Gastrocnemius medialis (tissue), 4 donors: ENCODE measurements around the gene KRT3.

ENCODE experiments used
- CTCF ChIP-seq, 5 experiments: fragments of 450-650 bp in 3 of 5; fragments of 200-600 bp in 2 of 5; sonication (generic) in 2 of 5; IDR thresholded peaks in 4 of 5; conservative IDR thresholded peaks in 1 of 5; 1 replicate in 4 of 5; 2 replicates in 1 of 5; pipeline ENCODE4 v1.5.1; 2016 to 2019; ENCODE audit warnings: antibody characterized with exemption in 5 of 5, mild to moderate bottlenecking in 3 of 5, moderate library complexity in 3 of 5
- POLR2A ChIP-seq, 2 donors: fragments of 450-650 bp; IDR thresholded peaks; one replicate each; pipeline ENCODE4 v1.6.1; 2017; ENCODE audit warnings: antibody characterized with exemption in 2 of 2, mild to moderate bottlenecking in 2 of 2, moderate library complexity in 2 of 2

DNA sequence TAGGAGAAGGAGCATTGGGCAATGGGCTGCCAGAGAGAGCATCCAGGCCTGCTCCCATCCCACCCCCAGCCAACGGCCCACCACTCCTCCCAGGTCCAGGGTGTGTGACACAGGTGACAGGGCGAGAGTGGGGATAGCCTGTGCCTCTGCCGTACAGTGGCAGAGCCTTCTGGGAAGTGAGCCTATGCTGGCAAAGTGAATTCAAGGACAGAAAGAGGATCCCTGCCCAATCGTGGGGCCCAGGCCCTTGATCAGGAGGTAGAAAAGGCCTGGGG lies 38.7 kb upstream of the KRT3 start:
- TF ChIP-seq CTCF (IDR thresholded peaks at IDR 0.05 in 4 of 5, conservative IDR thresholded peaks at IDR 0.05 in 1 of 5) (no peak), POLR2A (IDR thresholded peaks at IDR 0.05) (no peak)
